ENCODE data around the gene DGKQ.

Gene DGKQ

DNA sequence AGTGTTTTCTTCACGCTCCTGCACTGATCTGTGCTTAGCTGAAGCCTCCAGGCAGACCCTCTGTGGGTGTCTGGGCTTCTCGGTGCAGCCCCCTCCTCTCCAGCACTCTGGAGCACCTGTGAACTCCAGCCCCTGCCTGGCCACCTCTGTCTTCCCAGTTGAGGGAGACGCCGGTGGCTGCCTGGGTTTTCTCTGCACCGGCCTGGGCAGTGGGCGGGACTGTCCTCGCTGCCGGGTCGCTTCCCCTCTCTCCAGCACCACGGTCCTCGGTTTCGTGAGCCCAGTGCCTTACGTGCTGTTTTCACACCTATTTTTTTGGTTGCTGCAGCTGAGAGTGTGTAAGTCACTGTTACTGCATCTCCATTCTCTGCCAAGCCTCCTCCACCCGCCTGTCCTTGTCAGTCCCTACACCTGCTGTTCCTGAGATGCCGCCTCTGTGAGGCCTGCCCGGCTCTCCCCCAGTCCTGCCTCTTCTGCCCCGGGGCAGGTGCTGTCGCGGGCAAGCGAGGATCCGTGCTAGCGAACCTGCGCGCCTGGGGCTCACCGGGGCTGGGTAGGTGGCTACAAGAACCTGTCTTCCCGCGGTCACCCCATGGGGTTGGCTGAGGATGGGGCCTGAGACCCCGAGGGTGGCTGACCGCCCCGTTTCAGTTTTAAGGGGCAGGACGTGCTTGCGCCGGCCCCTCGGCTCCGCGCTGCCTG is 35.6 kb upstream of the DGKQ start:
- no peak for ATAC-seq
- TF ChIP-seq SNAI2 (CRISPR knock-in tag; IDR thresholded peaks at IDR 0.05) (no peak), GLIS3 (CRISPR knock-in tag; IDR thresholded peaks at IDR 0.05) (no peak), CSDC2 (CRISPR knock-in tag; IDR thresholded peaks at IDR 0.05) (no peak), ZC3H10 (CRISPR knock-in tag; IDR thresholded peaks at IDR 0.05) (no peak), ZNF70 (CRISPR knock-in tag; IDR thresholded peaks at IDR 0.05) (no peak), ESRRG (CRISPR knock-in tag; IDR thresholded peaks at IDR 0.05) (no peak), ZNF8 (CRISPR knock-in tag; IDR thresholded peaks at IDR 0.05) (no peak), ZFP3 (CRISPR knock-in tag; IDR thresholded peaks at IDR 0.05) (no peak), TOX (CRISPR knock-in tag; IDR thresholded peaks at IDR 0.05; ENCODE audit: borderline replicate concordance) (no peak), ISL1 (CRISPR knock-in tag; IDR thresholded peaks at IDR 0.05) (no peak), OSR1 (CRISPR knock-in tag; IDR thresholded peaks at IDR 0.05) (no peak)
- TF ChIP-seq, protein P1, sequence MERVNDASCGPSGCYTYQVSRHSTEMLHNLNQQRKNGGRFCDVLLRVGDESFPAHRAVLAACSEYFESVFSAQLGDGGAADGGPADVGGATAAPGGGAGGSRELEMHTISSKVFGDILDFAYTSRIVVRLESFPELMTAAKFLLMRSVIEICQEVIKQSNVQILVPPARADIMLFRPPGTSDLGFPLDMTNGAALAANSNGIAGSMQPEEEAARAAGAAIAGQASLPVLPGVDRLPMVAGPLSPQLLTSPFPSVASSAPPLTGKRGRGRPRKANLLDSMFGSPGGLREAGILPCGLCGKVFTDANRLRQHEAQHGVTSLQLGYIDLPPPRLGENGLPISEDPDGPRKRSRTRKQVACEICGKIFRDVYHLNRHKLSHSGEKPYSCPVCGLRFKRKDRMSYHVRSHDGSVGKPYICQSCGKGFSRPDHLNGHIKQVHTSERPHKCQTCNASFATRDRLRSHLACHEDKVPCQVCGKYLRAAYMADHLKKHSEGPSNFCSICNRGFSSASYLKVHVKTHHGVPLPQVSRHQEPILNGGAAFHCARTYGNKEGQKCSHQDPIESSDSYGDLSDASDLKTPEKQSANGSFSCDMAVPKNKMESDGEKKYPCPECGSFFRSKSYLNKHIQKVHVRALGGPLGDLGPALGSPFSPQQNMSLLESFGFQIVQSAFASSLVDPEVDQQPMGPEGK (CRISPR knock-in tag; IDR thresholded peaks at IDR 0.05; ENCODE audit: borderline replicate concordance) = no peak
- TF ChIP-seq, protein P2, sequence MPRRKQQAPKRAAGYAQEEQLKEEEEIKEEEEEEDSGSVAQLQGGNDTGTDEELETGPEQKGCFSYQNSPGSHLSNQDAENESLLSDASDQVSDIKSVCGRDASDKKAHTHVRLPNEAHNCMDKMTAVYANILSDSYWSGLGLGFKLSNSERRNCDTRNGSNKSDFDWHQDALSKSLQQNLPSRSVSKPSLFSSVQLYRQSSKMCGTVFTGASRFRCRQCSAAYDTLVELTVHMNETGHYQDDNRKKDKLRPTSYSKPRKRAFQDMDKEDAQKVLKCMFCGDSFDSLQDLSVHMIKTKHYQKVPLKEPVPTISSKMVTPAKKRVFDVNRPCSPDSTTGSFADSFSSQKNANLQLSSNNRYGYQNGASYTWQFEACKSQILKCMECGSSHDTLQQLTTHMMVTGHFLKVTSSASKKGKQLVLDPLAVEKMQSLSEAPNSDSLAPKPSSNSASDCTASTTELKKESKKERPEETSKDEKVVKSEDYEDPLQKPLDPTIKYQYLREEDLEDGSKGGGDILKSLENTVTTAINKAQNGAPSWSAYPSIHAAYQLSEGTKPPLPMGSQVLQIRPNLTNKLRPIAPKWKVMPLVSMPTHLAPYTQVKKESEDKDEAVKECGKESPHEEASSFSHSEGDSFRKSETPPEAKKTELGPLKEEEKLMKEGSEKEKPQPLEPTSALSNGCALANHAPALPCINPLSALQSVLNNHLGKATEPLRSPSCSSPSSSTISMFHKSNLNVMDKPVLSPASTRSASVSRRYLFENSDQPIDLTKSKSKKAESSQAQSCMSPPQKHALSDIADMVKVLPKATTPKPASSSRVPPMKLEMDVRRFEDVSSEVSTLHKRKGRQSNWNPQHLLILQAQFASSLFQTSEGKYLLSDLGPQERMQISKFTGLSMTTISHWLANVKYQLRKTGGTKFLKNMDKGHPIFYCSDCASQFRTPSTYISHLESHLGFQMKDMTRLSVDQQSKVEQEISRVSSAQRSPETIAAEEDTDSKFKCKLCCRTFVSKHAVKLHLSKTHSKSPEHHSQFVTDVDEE (CRISPR knock-in tag; IDR thresholded peaks at IDR 0.05) = no peak
- TF ChIP-seq, protein P3, sequence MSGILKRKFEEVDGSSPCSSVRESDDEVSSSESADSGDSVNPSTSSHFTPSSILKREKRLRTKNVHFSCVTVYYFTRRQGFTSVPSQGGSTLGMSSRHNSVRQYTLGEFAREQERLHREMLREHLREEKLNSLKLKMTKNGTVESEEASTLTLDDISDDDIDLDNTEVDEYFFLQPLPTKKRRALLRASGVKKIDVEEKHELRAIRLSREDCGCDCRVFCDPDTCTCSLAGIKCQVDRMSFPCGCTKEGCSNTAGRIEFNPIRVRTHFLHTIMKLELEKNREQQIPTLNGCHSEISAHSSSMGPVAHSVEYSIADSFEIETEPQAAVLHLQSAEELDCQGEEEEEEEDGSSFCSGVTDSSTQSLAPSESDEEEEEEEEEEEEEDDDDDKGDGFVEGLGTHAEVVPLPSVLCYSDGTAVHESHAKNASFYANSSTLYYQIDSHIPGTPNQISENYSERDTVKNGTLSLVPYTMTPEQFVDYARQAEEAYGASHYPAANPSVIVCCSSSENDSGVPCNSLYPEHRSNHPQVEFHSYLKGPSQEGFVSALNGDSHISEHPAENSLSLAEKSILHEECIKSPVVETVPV (CRISPR knock-in tag; IDR thresholded peaks at IDR 0.05) = no peak

DNA sequence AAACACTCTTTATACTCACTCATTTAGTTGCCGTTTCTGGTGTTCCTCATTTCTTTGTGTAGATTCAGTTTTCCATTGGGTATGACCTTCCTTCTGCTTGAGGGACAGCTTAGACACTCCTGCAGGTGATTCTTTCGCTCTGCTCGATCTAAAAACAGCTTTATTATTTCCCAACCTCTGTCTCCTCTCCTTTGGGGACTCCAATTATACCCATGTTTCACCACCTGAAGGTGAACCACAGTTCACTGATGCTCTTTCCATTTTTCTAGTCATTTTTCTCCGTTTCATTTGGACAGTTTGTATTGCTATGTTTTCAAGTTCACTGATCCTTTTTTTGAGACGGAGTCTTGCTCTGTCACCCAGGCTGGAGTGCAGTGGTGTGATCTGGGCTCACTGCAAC is 33.5 kb upstream of the DGKQ start:
- TF ChIP-seq, protein P4, sequence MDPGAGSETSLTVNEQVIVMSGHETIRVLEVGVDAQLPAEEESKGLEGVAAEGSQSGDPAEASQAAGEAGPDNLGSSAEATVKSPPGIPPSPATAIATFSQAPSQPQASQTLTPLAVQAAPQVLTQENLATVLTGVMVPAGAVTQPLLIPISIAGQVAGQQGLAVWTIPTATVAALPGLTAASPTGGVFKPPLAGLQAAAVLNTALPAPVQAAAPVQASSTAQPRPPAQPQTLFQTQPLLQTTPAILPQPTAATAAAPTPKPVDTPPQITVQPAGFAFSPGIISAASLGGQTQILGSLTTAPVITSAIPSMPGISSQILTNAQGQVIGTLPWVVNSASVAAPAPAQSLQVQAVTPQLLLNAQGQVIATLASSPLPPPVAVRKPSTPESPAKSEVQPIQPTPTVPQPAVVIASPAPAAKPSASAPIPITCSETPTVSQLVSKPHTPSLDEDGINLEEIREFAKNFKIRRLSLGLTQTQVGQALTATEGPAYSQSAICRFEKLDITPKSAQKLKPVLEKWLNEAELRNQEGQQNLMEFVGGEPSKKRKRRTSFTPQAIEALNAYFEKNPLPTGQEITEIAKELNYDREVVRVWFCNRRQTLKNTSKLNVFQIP (CRISPR knock-in tag; IDR thresholded peaks at IDR 0.05; ENCODE audit: borderline replicate concordance, low read depth) = no peak
- no peak for TF ChIP-seq ZFP30 (CRISPR knock-in tag; IDR thresholded peaks at IDR 0.05)
- TF ChIP-seq, protein P2 (CRISPR knock-in tag; IDR thresholded peaks at IDR 0.05) = no peak
- no peak for TF ChIP-seq RARB (CRISPR knock-in tag; IDR thresholded peaks at IDR 0.05)
- TF ChIP-seq BACH2 (CRISPR knock-in tag; IDR thresholded peaks at IDR 0.05; ENCODE audit: borderline replicate concordance) = no peak
- no peak for TF ChIP-seq TCF4 (CRISPR knock-in tag; IDR thresholded peaks at IDR 0.05; ENCODE audit: borderline replicate concordance)
- no peak for TF ChIP-seq ARNTL (CRISPR knock-in tag; IDR thresholded peaks at IDR 0.05; ENCODE audit: borderline replicate concordance, low read depth)
- no peak for TF ChIP-seq PPARA (CRISPR knock-in tag; IDR thresholded peaks at IDR 0.05; ENCODE audit: borderline replicate concordance)
- TF ChIP-seq ZNF565 (CRISPR knock-in tag; conservative IDR thresholded peaks at IDR 0.05; ENCODE audit: low read depth) = no peak
- no peak for TF ChIP-seq ZNF8 (CRISPR knock-in tag; IDR thresholded peaks at IDR 0.05)
- no peak for TF ChIP-seq ZC3H10 (CRISPR knock-in tag; IDR thresholded peaks at IDR 0.05)
- TF ChIP-seq ISL1 (CRISPR knock-in tag; IDR thresholded peaks at IDR 0.05) = no peak
- no peak for TF ChIP-seq OSR1 (CRISPR knock-in tag; IDR thresholded peaks at IDR 0.05)
- no peak for TF ChIP-seq GLIS3 (CRISPR knock-in tag; IDR thresholded peaks at IDR 0.05)
- ATAC-seq = no peak
